ENCODE results near the gene HMMR. TPM values are rescaled to one million over a fixed set of nuclear protein-coding genes. Genes with fewer than 3 reads are reported as not detected.
"Not testable (repeated sequence)": the region's sequence is repeated elsewhere in the genome, so short reads cannot be mapped to it uniquely, and the experiment has no call there.

HMMR gene, protein sequence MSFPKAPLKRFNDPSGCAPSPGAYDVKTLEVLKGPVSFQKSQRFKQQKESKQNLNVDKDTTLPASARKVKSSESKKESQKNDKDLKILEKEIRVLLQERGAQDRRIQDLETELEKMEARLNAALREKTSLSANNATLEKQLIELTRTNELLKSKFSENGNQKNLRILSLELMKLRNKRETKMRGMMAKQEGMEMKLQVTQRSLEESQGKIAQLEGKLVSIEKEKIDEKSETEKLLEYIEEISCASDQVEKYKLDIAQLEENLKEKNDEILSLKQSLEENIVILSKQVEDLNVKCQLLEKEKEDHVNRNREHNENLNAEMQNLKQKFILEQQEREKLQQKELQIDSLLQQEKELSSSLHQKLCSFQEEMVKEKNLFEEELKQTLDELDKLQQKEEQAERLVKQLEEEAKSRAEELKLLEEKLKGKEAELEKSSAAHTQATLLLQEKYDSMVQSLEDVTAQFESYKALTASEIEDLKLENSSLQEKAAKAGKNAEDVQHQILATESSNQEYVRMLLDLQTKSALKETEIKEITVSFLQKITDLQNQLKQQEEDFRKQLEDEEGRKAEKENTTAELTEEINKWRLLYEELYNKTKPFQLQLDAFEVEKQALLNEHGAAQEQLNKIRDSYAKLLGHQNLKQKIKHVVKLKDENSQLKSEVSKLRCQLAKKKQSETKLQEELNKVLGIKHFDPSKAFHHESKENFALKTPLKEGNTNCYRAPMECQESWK
- 65.2 TPM for polyA plus RNA-seq (2013, experiment 1 of 4)
- polyA plus RNA-seq (2013, experiment 2 of 4) = 54.4 TPM
- 72.1 TPM for polyA plus RNA-seq (2013, experiment 3 of 4)
- polyA plus RNA-seq (2013, experiment 4 of 4) = 68.2 TPM

DNA sequence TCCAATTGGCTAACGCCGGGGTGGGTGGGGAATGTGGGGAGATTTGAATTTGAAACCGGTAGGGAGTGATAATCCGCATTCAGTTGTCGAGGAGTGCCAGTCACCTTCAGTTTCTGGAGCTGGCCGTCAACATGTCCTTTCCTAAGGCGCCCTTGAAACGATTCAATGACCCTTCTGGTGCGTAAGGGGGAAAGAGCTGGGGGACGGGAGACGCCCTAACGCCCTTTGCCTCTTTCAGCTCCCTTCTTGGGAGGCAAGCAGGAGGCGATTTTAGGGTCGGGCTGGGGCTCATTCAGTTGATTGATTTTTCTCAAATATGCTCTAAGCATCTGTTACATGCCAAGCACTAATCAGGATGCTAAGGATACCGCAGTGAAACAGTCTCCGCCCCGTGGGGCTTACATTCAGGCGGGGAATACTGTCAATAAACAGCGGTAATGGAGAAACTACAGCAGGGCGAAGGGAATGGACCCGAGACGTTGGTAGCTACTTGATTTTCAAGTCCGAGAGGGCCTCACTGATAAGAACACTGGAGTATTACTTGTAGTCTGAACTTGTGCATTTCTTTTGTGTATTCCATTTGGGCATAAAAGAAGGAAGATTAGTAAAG lies at the start of gene HMMR:
Gene HMMR (plus strand): TSS at position 71 of the 610 bp plus-strand sequence. CDS start 61 bp downstream, at position 132.
- Histone ChIP-seq H3K36me3 (ENCODE audit: control insufficient read depth, insufficient read depth, low read length) (peaks cover 5% of the 10 kb centered on the region), H3K4me1 (ENCODE audit: control insufficient read depth, insufficient read depth, low read length) (peaks cover 4% of the 10 kb centered on the region), H3K27me3 (ENCODE audit: control insufficient read depth, insufficient read depth, low read length, poor library complexity, severe bottlenecking) (no peaks in the 10 kb centered on the region), H3K4me3 (ENCODE audit: insufficient read depth, low read depth, low read length) (peak within 1 kb of the TSS; percentile 90), H3K27ac (ENCODE audit: insufficient read depth, low read depth, low read length, poor library complexity, severe bottlenecking) (peak within 1 kb of the TSS; percentile 100), H3K9me3 (ENCODE audit: control insufficient read depth, low read length) (no peaks in the 10 kb centered on the region)
- 0 to 1% methylated on average over 23 of the region's 23 CpGs for WGBS, 2 experiments

DNA sequence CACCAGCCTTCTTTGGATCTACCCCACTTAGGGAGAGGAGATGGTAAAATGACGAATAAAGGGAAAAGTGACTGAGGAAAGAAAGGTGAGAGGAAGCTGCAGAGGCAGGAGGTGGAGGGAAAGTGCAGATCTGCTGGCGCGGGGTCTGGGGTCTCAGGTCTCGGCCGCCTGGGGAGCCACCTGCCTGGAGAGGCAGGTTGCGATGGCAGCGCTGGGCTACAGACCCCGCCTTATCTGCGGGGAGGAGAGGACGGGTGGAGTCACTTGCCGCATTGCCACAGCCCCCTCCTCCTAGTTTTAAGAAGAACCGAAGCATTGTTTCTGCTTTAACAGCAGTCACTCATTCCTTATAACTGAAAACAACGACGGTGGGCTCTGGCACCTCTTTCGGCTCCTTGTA lies 44.8 kb upstream of the HMMR start:
- H3K27ac ChIP-seq (ENCODE audit: insufficient read depth, low read depth, low read length, poor library complexity, severe bottlenecking); H3K4me1 ChIP-seq (ENCODE audit: control insufficient read depth, insufficient read depth, low read length); H3K9me3 ChIP-seq (ENCODE audit: control insufficient read depth, low read length); H3K36me3 ChIP-seq (ENCODE audit: control insufficient read depth, insufficient read depth, low read length); H3K4me3 ChIP-seq (ENCODE audit: insufficient read depth, low read depth, low read length); H3K27me3 ChIP-seq (ENCODE audit: control insufficient read depth, insufficient read depth, low read length, poor library complexity, severe bottlenecking): not testable (repeated sequence)
- 24 to 25% methylated on average over 13 to 15 of the region's 15 CpGs for WGBS, 2 experiments

- Histone ChIP-seq H3K4me1 (ENCODE audit: control insufficient read depth, insufficient read depth, low read length) (no peaks in the 10 kb centered on the region), H3K27me3 (ENCODE audit: control insufficient read depth, insufficient read depth, low read length, poor library complexity, severe bottlenecking) (no peaks in the 10 kb centered on the region), H3K4me3 (ENCODE audit: insufficient read depth, low read depth, low read length) (no peak overlapping the region), H3K27ac (ENCODE audit: insufficient read depth, low read depth, low read length, poor library complexity, severe bottlenecking) (no peak overlapping the region), H3K36me3 (ENCODE audit: control insufficient read depth, insufficient read depth, low read length) (no peaks in the 10 kb centered on the region), H3K9me3 (ENCODE audit: control insufficient read depth, low read length) (no peaks in the 10 kb centered on the region)
- WGBS, 2 experiments = 85 to 94% methylated on average over 1 of the region's 1 CpG
These were observed 35.6 kb upstream of the HMMR start for GRCh38 chr5:163424836-163425235.

- H3K4me1 ChIP-seq (ENCODE audit: control insufficient read depth, insufficient read depth, low read length); H3K27me3 ChIP-seq (ENCODE audit: control insufficient read depth, insufficient read depth, low read length, poor library complexity, severe bottlenecking); H3K9me3 ChIP-seq (ENCODE audit: control insufficient read depth, low read length); H3K4me3 ChIP-seq (ENCODE audit: insufficient read depth, low read depth, low read length); H3K36me3 ChIP-seq (ENCODE audit: control insufficient read depth, insufficient read depth, low read length); H3K27ac ChIP-seq (ENCODE audit: insufficient read depth, low read depth, low read length, poor library complexity, severe bottlenecking): not testable (repeated sequence)
- 90 to 96% methylated on average over 4 of the region's 4 CpGs for WGBS, 2 experiments
These were observed 34.3 kb upstream of the HMMR start for GRCh38 chr5:163426128-163426527.

DNA sequence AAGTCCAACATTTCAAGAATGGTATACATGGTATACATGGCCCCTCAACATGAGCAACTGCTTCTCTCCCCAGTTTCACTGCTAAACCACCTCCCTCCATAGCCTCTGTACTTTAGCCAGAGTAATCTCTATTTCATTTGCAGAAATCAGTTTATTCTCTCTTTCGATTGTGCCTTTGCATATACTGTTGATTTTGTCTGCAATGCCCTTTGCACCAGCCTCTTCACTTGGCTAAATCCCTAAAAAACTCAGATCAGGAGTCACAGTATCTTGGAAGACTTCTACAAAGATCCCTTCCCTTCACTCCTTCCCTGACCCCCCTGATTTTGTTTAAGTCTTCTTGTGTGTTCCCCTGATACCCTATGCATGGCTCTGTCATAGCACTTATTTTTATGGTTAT lies 27.9 kb upstream of the HMMR start:
- Histone ChIP-seq H3K4me3 (ENCODE audit: insufficient read depth, low read depth, low read length) (no peak overlapping the region), H3K27me3 (ENCODE audit: control insufficient read depth, insufficient read depth, low read length, poor library complexity, severe bottlenecking) (no peaks in the 10 kb centered on the region), H3K4me1 (ENCODE audit: control insufficient read depth, insufficient read depth, low read length) (peaks cover 6% of the 10 kb centered on the region), H3K9me3 (ENCODE audit: control insufficient read depth, low read length) (no peaks in the 10 kb centered on the region), H3K27ac (ENCODE audit: insufficient read depth, low read depth, low read length, poor library complexity, severe bottlenecking) (no peak overlapping the region), H3K36me3 (ENCODE audit: control insufficient read depth, insufficient read depth, low read length) (no peaks in the 10 kb centered on the region)
- 93 to 100% methylated on average over 1 of the region's 1 CpG for WGBS, 2 experiments

DNA sequence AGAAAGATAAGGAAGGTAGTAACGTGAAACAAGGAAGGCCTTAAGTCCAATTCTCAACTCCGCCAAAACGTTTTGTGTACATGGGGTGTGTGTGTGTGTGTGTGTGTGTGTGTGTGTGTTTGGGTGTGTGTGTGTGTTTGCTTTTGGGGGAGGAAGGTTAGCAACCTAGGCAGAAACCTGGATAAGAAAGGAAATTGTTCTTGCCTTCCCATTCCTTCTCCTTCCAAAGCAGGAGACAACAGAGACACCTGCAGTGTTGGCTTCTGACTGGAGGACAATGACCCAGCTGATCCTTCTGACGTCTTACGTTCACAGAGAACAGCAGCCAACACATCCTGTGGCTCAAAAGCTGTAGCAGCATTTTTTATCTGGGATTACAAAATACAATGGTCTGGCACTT lies 27.2 kb upstream of the HMMR start:
- 59% methylated on average over 5 of the region's 5 CpGs for WGBS, 2 experiments
- H3K27me3 ChIP-seq (ENCODE audit: control insufficient read depth, insufficient read depth, low read length, poor library complexity, severe bottlenecking) = no peaks in the 10 kb centered on the region
- H3K4me3 ChIP-seq (ENCODE audit: insufficient read depth, low read depth, low read length) = no peak overlapping the region
- no peaks in the 10 kb centered on the region for H3K36me3 ChIP-seq (ENCODE audit: control insufficient read depth, insufficient read depth, low read length)
- no peak overlapping the region for H3K27ac ChIP-seq (ENCODE audit: insufficient read depth, low read depth, low read length, poor library complexity, severe bottlenecking)
- no peaks in the 10 kb centered on the region for H3K9me3 ChIP-seq (ENCODE audit: control insufficient read depth, low read length)
- peaks cover 6% of the 10 kb centered on the region for H3K4me1 ChIP-seq (ENCODE audit: control insufficient read depth, insufficient read depth, low read length)

DNA sequence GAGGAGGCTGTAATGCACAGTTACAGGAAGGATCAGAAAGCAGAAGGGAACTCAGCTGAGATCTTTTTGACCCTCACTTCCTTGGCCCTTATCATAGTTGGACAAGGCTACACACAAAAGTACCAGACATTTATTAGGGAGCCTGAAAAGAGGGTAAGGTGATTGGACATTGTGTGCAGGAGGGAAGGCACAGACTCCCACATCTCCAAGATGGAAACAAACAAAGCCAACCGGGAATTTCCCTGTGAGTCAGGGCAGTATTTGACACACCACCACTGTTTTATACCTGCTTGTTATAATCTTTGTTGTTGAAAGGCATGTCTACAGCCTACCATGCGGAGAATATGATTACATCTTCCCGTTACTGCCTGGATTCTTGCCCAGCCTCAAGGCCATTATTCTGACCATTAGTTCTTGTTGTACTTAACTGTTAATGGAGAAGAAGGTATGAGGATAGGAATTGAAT lies 26.0 kb upstream of the HMMR start:
- Histone ChIP-seq H3K4me3 (ENCODE audit: insufficient read depth, low read depth, low read length) (no peak overlapping the region), H3K27me3 (ENCODE audit: control insufficient read depth, insufficient read depth, low read length, poor library complexity, severe bottlenecking) (no peaks in the 10 kb centered on the region), H3K36me3 (ENCODE audit: control insufficient read depth, insufficient read depth, low read length) (no peaks in the 10 kb centered on the region), H3K9me3 (ENCODE audit: control insufficient read depth, low read length) (no peaks in the 10 kb centered on the region), H3K4me1 (ENCODE audit: control insufficient read depth, insufficient read depth, low read length) (peaks cover 6% of the 10 kb centered on the region), H3K27ac (ENCODE audit: insufficient read depth, low read depth, low read length, poor library complexity, severe bottlenecking) (no peak overlapping the region)
- 92 to 94% methylated on average over 3 of the region's 3 CpGs for WGBS, 2 experiments

- WGBS, 2 experiments = 50 to 71% methylated on average over 4 of the region's 4 CpGs
- peaks cover 8% of the 10 kb centered on the region for H3K36me3 ChIP-seq (ENCODE audit: control insufficient read depth, insufficient read depth, low read length)
- peak overlapping the region; percentile 13 for H3K4me3 ChIP-seq (ENCODE audit: insufficient read depth, low read depth, low read length)
- H3K27ac ChIP-seq (ENCODE audit: insufficient read depth, low read depth, low read length, poor library complexity, severe bottlenecking) = no peak overlapping the region
- no peaks in the 10 kb centered on the region for H3K27me3 ChIP-seq (ENCODE audit: control insufficient read depth, insufficient read depth, low read length, poor library complexity, severe bottlenecking)
- H3K4me1 ChIP-seq (ENCODE audit: control insufficient read depth, insufficient read depth, low read length) = peaks cover 9% of the 10 kb centered on the region
- no peaks in the 10 kb centered on the region for H3K9me3 ChIP-seq (ENCODE audit: control insufficient read depth, low read length)
These were observed 23.9 kb upstream of the HMMR start for GRCh38 chr5:163436515-163436914.

- 0 to 7% methylated on average over 5 to 6 of the region's 6 CpGs for WGBS, 2 experiments
- Histone ChIP-seq H3K27ac (ENCODE audit: insufficient read depth, low read depth, low read length, poor library complexity, severe bottlenecking) (no peak overlapping the region), H3K27me3 (ENCODE audit: control insufficient read depth, insufficient read depth, low read length, poor library complexity, severe bottlenecking) (no peaks in the 10 kb centered on the region), H3K4me3 (ENCODE audit: insufficient read depth, low read depth, low read length) (peak overlapping the region; percentile 13), H3K9me3 (ENCODE audit: control insufficient read depth, low read length) (no peaks in the 10 kb centered on the region), H3K4me1 (ENCODE audit: control insufficient read depth, insufficient read depth, low read length) (peaks cover 9% of the 10 kb centered on the region), H3K36me3 (ENCODE audit: control insufficient read depth, insufficient read depth, low read length) (peaks cover 11% of the 10 kb centered on the region)
These were observed 23.5 kb upstream of the HMMR start for GRCh38 chr5:163437011-163437308.

All from ectodermal cell (in vitro differentiated cells).